ENCODE data around the gene CDK9.

DNA sequence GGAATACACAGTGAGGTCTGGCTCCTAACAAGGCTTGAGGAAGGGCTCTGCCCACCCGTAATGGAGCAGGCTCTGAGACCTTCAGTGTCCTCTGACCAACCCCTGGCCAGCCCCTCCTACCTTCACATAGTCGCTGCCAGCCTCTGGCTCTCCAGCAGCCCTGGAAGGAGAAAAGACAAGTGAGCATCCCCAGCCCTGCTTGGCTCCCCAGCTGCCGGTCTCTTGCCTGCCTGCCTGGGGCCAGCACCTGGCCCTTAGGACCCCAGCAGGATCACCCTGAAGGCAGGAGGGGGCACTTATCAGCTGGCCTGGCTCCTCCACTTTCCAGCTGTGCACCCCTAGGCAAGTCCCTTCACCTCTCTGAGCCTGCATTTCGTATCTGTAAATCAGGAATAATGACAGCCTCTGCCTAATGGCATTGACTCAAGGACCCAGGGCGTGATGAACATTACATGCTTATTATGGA lies 24.3 kb upstream of the CDK9 start:
- TF ChIP-seq POLR2AphosphoS5 (IDR thresholded peaks at IDR 0.05; ENCODE audit: low read depth, low read length): no peak
- TF ChIP-seq, protein P1, sequence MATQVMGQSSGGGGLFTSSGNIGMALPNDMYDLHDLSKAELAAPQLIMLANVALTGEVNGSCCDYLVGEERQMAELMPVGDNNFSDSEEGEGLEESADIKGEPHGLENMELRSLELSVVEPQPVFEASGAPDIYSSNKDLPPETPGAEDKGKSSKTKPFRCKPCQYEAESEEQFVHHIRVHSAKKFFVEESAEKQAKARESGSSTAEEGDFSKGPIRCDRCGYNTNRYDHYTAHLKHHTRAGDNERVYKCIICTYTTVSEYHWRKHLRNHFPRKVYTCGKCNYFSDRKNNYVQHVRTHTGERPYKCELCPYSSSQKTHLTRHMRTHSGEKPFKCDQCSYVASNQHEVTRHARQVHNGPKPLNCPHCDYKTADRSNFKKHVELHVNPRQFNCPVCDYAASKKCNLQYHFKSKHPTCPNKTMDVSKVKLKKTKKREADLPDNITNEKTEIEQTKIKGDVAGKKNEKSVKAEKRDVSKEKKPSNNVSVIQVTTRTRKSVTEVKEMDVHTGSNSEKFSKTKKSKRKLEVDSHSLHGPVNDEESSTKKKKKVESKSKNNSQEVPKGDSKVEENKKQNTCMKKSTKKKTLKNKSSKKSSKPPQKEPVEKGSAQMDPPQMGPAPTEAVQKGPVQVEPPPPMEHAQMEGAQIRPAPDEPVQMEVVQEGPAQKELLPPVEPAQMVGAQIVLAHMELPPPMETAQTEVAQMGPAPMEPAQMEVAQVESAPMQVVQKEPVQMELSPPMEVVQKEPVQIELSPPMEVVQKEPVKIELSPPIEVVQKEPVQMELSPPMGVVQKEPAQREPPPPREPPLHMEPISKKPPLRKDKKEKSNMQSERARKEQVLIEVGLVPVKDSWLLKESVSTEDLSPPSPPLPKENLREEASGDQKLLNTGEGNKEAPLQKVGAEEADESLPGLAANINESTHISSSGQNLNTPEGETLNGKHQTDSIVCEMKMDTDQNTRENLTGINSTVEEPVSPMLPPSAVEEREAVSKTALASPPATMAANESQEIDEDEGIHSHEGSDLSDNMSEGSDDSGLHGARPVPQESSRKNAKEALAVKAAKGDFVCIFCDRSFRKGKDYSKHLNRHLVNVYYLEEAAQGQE (IDR thresholded peaks at IDR 0.05; ENCODE audit: insufficient read depth in 1 of 2, low read depth in 2 of 2, low read length in 2 of 2): no peak
- TF ChIP-seq SIN3A (IDR thresholded peaks at IDR 0.05; ENCODE audit: borderline replicate concordance, insufficient read depth, low read length): no peak

All from PFSK-1 (cell line).